ENCODE data around the gene P2RY6.

Gene P2RY6

DNA sequence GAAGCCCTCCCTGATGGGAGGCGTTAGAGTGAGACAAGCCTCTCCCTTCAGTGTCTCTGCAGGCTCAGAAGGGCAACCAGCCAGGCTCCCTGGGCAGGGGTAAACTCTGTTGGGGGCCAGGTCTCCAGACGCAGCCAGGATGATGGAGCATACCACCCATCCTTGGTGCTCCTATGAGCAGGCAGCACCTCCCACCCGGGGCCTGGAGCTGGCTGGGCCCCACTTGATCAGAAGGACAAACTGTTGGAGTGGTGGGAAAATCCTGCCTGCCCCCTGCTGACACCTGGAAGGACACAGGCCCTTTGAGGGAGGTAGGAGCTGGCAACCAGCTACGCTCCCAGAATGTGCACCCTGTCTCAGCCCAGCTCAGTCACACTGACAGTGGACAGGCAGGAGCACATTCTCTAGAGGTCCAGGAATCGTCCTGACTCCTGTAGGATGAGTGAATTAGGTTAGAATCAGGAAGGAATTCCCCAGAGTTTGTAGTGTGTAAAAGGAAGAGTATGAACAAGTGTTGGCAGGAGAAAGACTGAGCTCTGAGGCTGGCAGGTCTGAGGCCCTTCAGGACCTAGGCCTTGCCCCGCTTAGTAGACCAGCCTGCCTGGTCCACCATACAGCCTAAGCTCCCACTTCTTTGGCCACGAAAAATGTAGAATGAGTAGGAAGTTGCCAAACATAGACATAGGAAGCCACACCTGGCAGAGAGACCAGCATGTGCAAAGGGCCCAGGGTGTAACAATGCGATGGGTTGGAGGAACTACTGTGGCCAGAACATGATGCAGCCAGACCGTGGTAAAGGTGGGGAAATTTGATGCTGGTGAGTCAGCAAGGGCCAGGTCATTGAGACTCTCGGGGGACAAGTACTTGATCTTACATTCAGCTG is 55.0 kb downstream of the P2RY6 start:
- no peak for DNase-seq (ENCODE audit: low read depth)
- TF ChIP-seq, protein P1, sequence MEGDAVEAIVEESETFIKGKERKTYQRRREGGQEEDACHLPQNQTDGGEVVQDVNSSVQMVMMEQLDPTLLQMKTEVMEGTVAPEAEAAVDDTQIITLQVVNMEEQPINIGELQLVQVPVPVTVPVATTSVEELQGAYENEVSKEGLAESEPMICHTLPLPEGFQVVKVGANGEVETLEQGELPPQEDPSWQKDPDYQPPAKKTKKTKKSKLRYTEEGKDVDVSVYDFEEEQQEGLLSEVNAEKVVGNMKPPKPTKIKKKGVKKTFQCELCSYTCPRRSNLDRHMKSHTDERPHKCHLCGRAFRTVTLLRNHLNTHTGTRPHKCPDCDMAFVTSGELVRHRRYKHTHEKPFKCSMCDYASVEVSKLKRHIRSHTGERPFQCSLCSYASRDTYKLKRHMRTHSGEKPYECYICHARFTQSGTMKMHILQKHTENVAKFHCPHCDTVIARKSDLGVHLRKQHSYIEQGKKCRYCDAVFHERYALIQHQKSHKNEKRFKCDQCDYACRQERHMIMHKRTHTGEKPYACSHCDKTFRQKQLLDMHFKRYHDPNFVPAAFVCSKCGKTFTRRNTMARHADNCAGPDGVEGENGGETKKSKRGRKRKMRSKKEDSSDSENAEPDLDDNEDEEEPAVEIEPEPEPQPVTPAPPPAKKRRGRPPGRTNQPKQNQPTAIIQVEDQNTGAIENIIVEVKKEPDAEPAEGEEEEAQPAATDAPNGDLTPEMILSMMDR (IDR thresholded peaks at IDR 0.05; ENCODE audit: control insufficient read depth, extremely low read depth, insufficient read depth), result no peak
- no peak overlapping the region for H3K4me3 ChIP-seq (ENCODE audit: low read depth, low read length)

GRCh38 chr11:73327812-73328364 is 55.8 kb downstream of the P2RY6 start:
- no peak overlapping the region for H3K4me3 ChIP-seq (ENCODE audit: low read depth, low read length)
- no peak for DNase-seq (ENCODE audit: low read depth)
- TF ChIP-seq, protein P1 (IDR thresholded peaks at IDR 0.05; ENCODE audit: control insufficient read depth, extremely low read depth, insufficient read depth), result no peak

- TF ChIP-seq, protein P1 (IDR thresholded peaks at IDR 0.05; ENCODE audit: control insufficient read depth, extremely low read depth, insufficient read depth), result 0 out of 2 replicates have a peak, but pooled peaks have one; percentile 10
- no peak overlapping the region for H3K4me3 ChIP-seq (ENCODE audit: low read depth, low read length)
- DNase-seq (ENCODE audit: low read depth), result no peak
These were observed 58.5 kb downstream of the P2RY6 start for GRCh38 chr11:73330569-73331093.

- H3K4me3 ChIP-seq (ENCODE audit: low read depth, low read length), result no peak overlapping the region
- TF ChIP-seq, protein P1 (IDR thresholded peaks at IDR 0.05; ENCODE audit: control insufficient read depth, extremely low read depth, insufficient read depth), result no peak
- DNase-seq (ENCODE audit: low read depth), result no peak
These were observed 59.2 kb downstream of the P2RY6 start for GRCh38 chr11:73331138-73331916.

- DNase-seq (ENCODE audit: low read depth), result no peak
- H3K4me3 ChIP-seq (ENCODE audit: low read depth, low read length), result no peak overlapping the region
- TF ChIP-seq, protein P1 (IDR thresholded peaks at IDR 0.05; ENCODE audit: control insufficient read depth, extremely low read depth, insufficient read depth), result no peak
These were observed 61.0 kb downstream of the P2RY6 start for GRCh38 chr11:73333173-73333572.

GRCh38 chr11:73333640-73334383 is 61.7 kb downstream of the P2RY6 start:
- no peak for DNase-seq (ENCODE audit: low read depth)
- TF ChIP-seq, protein P1 (IDR thresholded peaks at IDR 0.05; ENCODE audit: control insufficient read depth, extremely low read depth, insufficient read depth), result no peak
- H3K4me3 ChIP-seq (ENCODE audit: low read depth, low read length), result no peak overlapping the region
